NK-92 (cell line): ENCODE data around the gene SEMA3C.

ENCODE experiments used
- DNase-seq: peaks from one replicate; lab custom pipeline; 2025; ENCODE audit not compliant: unreplicated experiment; lab: John Stamatoyannopoulos, UW

The SEMA3C gene

DNA sequence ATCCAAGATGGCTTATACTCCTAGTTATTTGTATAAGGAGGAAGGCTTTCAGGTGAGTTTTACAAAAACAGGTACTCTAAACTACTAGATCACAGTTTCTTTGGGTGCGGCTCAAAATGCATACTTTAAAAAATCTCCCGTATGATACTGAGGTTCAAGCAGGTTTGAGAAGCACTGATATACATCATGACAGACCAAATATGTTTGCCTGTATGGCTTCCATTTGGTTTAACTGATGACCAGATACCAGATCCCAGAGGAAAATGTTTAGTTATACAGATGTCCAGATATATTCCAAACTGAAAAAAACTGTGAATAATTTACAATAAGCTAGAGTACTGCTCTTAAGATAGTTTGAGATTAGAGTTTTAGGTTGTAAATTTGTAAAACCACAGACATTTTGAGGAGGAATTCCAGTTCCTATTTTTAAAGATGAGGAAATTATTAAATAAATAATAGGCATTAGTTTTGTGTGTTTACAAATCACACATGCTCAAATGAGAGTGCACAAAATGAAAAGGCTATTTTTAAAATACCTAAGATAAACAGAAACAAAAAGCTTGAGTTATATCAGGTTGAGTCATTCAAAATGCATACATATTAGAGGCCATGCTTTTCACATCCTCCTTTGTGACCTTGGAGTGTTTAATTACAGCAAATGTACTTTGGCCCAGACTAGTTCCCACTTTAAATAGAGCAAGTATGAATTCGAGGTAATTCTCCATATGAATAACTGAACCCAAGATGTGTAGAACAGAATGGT, 60.5 kb downstream of the SEMA3C start:
- no peak for DNase-seq

DNA sequence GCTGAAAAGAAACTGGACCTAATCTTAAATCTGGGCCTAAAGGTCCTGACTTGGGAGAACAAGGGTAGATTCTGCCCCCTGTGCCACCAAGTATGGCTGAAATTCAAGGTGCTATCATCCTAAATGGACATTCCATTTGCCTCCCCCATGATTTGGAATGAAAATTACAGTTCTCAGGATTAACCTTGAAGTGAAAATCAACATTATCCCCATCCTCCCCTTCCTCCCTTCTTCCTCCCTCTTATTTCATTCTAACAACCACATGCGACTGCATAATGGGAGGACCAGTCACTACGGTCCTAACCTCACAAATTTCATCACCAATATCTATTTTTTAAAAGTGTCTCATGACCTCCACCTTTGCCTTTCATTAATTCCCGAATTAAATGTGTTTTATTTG, 62.1 kb downstream of the SEMA3C start:
- no peak for DNase-seq

DNA sequence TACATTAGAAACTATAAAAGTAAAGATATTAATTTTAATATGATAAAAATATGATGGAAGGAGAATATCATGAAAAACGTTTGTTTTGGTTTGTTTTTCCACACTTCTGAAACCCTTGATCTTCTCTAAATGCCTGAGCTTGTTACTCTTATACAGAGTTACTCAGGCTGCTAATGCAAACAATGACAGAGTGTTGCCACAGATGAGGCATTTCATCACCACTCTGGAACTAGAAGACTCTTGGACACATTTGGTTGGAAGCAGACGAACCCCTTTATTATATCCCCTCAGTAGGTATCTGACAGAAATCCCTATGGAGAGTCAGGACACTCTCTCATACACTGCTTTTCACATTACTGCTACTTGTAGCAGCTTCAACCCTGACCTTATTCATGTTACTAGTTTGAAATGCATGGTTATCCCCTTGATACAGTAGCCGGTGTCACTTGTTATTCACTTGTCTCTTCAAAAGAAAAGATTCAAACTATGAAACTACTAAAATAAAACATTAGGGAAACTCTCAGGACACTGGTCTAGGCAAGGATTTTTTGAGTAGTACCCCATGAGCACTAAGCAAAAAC, 66.9 kb downstream of the SEMA3C start:
- no peak for DNase-seq

DNA sequence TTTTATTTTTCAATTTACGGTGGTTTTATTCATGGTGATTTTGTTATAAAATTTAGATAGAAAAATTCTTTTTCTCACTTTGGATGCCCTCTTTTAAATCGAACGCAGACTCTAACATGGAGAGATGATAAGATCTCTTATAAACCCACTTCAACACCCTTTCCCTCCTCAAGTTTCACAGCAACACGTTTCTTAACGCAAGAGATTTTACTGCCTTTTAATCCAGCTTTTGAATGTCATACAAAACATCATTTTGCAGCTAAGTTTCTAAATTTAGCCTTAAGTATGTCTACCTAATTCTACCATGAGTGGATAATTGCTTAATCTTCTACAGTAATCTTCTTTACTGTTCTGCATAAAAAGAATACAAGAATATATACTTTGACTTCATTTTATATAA, 70.0 kb downstream of the SEMA3C start:
- DNase-seq, result no peak

DNA sequence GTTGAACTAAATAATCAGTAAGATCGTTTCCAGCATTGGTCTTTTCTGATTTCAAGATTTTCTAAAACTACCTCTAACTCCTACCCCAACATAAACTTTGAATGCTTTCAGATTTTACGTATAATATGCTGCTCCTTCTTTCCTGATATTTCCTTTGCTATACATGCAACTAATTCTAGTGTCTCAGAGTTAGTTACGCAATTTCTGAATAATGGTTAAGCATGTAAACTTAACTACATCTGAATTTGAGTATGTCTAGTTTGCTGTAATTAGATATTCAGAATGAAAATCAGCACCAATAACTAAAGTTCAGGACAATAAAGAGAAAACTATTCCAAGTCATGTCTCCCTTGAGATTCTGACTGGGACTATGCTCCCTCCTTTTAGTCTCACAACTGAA, 71.0 kb downstream of the SEMA3C start:
- DNase-seq, result no peak

DNA sequence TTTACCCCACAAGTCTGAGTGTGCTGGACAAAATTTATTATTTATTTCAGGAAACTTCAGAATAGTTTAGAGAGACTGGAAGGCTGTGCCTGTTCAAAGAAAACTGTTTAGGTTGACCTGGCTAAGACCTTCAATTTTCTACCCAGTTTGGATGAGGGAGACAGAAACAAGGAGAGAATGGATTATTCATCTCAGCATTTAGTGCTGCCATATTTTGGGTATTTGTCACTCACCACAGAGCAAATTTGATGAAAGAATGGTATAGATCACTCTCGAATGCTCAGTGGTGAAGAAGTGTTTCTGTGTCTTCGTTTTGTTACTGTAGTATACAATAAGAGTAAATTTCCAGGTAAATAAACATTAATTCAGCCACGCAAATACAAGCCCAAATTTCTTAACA, 71.8 kb downstream of the SEMA3C start:
- no peak for DNase-seq

DNA sequence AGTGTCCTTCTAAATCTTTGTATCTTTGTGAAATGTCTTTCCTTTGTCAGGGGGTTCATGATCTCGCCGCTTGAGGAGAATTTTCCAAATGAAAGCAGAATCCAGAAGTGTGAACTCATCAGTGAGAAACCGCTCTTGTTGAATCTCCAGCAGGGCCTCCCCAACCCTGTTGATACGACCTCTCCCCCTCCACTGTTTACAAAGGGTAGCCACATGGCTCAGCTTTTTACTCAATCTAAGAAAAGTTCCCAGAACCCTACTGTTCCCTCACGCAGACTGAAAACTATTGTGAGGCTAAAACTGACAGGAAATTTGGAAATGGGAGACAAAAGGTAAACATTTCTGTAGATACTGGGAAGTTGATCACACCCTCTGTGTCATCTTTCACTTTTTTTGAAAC, 73.9 kb downstream of the SEMA3C start:
- no peak for DNase-seq

DNA sequence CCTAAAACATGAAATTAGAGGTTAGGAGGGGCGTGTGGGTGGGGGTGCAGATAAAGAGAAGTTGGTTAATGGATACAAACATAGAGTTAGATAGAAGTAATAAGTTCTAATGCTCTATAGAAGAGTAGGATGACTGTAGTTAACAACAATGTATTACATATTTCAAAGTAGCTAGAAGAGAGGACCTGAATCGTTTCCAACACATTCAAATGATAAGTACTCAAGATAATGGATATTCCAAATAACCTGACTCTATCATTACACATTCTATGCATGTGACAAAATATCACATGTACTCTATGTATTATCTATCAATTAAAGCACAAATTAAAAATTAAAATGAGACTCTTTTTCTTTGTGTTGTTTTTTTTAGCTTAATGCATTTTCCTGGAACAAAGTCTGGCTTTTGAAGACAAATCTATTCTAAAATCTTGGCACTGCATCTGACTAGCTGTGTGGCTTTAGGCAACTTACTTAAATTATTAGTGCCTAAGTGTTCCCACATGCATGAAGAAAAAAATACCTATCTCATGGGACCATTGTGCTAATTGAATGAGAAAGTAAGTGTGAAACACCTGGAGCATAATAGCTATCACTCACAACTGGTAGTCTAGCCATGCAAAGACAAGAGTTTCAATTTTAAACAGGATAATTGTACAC, 75.7 kb downstream of the SEMA3C start:
- DNase-seq, result no peak

DNA sequence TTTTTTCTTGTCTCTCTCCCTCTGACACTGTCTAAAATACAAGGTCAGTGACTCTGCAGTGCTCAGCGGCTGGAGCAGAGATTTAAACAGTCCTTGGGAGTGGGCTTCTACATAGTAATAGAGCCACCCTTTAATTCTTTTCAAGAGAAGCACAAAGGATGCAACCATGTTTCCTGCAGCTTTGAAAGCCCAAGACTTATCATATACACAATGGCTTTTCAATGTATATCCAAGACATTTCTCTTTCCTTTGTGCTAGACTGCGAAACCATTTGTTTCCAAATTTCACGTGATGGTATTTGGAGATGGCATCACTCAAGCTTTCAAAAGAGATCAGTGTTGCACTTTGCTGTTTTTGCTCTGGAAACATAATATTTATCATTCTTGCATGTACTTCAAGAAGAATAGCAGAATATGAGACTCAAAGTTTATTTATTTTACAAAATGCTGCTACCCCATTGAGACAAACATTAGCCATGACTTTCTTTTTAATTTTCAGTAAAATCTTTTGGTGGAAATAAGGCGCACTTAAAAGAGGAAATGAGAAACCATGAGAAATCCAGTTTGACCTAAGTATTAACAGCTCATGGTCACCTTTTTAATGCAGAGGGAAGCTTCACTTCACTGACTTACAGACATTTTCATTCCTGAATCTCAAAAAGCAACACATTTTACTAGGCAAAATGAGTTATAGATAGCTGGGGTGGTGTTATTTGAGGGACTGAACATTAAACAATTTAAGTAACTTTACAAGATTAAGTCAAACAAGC, 76.6 kb downstream of the SEMA3C start:
- no peak for DNase-seq

DNA sequence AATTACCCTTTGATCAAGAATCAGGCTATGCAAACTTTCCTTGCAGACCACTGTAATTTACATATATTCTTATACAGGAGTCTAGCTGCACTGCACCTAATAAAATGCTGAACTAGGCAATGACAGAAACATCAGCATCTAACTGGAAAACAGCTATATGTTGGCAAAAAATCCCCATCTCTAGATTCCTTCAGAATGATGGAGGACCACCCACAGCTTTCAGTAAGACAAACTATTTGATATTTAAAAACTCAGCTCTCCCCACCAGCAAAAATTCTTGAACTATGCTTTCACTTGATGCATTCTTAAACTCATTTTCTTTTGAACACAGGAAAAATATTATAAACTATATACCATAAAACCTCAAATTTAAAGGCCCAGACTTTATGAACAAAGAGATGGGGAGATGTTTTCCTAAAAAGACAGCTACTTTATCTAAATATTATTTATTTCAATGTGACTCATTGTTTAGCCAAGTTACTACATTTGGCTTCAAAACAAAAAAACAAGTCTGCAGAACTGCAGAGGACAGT, 77.4 kb downstream of the SEMA3C start:
- DNase-seq, result no peak

DNA sequence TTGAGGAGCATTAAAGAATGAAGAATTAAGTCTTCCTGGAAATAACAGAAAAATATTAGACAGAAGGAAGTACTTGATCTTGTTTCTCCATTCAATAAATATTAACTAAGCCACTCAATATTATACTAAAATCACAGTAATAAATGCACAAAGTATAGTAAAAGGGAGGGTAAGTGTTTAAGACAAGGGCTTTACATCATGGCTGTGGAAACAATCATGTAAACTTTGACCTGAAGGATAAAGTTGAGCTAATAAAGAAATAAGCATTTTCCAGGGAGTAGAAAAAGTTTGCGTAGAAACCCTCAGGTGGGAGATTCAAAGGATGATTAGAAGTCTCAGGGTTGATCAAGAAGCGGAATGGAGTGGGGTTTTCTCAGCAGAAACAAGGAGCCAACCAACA, 78.2 kb downstream of the SEMA3C start:
- no peak for DNase-seq

DNA sequence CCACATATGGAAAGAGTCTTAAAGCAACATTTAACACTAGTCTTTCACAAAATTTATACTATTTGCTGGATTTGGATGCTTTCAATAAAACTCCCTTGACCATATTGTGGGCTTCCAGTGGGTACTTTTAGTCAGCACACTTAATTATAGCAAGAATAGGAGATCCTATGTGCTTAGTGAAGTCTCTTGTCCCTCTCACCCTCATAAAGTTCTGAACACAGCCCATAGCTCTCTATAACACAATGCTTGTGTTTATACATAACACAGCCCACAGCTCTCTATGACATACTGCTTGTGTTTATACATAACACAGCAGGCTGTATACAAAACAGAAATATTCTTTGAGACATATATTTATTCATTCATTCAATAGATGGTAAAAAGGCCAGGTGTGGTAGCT, 79.0 kb downstream of the SEMA3C start:
- DNase-seq, result no peak

DNA sequence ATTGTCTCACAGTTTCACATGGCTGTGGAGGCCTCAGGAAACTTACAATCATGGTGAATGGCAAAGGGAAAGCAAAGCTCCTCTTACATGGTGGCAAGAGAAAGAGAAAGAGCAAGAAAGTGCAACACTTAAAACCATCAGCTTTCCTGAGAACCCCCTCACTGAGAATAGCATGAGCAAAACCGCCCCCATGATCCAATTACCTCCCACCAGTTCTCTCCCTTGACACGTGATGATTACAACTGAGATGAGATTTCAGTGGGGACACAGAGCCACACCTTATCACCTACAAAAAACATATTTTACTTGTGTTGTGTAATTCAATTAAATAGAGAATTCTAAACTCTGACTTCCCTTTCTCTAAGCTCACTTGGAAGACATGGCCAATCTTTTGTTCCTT, 80.2 kb downstream of the SEMA3C start:
- DNase-seq, result no peak

DNA sequence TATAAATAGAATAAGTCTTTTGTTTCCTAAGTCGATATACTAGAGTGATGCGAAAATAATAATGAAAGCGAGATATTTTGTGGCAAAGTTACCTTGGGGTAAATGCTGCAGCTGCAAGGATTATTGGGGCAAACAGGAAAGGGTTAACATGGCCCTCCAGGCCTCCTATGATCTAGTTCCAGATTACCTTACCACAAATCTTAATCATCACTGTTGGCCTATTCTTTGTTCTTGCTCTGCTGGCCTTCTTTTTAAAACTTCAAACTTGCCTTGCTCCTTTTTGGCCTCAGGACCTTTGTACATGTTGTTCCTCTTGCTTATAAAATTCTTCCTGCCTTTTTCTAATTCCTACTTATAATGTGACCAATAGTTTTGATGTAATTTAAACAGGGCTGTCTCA, 81.5 kb downstream of the SEMA3C start:
- DNase-seq, result no peak

DNA sequence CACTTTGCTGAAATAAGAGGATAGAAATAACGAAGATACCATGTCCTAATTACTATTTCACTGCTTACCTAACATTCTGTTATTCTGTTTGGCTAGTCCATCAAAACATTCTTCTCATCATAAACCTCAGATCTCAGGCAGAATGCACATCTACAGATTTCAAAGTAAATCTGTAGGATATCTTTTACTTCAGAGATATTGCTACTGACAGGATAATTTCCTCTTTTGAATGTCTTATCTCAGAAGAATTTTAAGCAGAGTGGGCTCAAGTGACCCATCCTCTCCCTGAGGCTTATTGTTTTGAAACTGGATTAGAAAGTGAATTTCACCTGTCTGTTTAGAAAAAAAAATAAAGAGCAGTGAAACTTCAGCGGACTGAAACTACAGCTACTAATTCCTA, 83.6 kb downstream of the SEMA3C start:
- no peak for DNase-seq

DNA sequence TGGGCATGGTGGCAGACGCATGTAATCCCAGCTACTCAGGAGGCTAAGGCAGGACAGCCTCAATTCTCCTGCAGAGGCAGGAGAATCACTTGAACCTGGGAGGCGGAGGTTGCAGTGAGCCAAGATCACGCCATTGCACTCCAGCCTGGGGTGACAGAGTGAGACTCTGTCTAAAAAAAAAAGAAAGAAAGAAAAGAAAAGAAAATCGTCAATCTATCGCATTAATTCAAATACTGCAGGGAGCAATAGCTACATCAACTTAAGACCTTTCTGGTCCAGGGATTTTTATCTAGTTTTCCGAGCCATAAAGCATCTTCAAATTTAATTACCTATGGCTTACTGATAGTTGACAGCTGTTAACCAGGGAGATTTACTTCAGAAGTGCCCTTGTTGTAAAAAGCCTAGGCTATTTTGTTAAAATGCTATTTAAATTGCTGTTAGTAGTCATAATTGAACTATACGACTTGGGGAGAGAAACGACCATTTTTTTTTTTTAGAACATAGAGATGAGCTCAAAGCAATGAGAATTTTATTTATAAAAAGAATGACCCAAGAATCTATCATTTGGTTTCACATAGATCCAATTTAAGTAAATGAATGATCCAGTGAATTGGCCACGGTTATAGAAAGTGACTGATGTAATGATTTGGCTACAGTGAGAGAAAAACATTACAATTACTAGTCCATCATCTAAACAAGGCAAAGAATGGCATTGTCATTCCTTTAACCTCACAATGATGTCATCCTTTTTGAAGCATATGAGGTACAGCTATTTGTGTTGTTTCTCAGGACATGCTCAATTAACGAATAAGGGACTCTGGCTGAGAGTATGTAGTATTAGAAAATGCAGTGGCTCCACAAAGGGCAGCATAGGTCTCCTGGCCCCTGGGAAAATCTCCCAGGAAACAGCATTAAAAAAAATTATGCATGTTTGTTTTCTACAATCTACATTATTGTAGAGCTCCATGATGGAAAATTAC, 85.3 kb downstream of the SEMA3C start:
- DNase-seq, result no peak

DNA sequence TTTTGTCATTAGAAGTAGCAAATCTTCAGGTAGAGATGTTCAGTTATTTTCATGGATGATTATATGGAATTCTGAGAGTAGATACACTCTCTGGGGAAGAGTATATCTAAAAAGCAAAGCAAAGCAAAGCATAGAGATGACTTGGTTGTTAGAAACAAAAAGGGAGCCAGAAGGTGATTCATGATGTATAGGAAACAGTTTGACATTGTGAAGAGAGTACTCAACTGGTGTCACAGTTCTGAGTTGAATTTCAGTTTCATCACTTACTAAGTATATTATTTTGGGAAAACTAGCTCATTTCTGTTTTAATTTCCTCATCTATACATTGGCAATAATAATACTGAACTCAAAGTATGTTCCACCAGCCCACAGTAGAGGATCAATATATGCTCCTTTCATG, 86.8 kb downstream of the SEMA3C start:
- DNase-seq, result no peak

DNA sequence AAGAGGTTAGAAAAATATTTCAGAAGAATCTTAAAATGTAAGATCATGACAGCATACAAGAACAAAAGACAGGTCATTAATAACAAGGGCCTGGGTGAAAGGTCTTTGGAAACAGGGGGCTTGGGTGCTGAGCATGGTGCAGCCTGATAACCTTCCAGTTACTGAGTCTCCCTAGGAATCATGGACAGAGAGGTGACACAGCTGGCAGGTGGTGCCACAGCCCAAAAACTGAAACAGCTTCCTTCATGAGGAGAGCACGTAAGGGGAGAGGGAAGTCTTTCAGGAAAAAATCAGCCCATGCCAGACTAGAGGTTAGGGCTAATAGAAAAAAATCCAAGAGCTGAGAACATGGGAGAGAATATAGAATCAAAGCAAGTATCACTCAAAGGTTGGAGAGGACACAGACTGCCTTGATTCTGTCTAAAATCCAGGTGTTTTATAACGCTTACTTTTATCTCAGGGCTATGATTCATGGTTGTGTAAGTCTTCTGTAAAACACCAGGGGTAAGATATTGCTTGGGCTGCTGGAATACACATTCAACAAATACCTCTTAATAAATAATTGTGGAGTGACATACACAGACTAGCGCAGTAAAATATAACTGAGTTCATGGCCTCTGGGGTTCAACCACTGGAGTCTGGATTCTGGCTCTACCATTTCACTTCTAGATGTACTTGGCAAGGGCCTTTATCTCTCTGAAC, 88.1 kb downstream of the SEMA3C start:
- DNase-seq, result no peak

DNA sequence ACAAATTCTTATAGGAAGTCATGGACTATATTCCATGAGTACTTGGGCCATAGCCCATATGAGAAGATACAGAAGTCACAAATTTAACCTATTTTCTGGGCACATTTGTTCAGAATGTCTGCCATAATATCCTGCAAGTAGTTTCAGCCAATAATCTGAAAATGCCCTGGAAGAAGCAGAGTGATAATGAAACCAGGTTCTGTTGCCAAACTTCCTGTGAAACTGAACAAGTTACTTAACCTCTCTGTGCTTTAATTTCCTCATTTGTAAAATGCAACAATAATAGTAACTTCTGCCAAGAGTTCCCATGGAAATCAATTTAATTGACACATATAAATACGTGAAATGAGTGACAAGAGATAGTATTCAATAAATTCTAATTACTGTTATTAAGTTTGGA, 88.8 kb downstream of the SEMA3C start:
- DNase-seq, result no peak

DNA sequence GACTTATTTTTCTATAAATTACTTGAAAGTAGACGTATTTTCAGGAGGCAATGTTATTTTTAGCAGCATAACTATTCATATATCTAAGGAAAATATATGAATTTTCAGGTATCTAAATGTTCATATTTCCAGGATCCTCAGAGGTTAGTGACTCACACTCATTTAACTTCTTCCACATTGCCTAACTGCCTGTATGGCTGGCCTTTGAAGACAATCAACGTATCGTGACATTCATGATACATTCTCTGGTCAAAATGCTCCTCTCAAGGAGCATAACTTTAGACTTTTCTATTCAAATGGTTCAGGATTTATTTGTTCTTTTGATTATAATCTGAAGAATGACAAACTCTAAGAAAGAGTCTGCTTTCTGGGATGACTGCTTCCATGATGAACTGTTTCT, 89.3 kb downstream of the SEMA3C start:
- no peak for DNase-seq
